ENCODE results near the gene TMCC1.

GRCh38 chr3:129605203-129605921, 288.1 kb downstream of the TMCC1 start:
- TF ChIP-seq CTCF (IDR thresholded peaks at IDR 0.05 in 2 of 3, conservative IDR thresholded peaks at IDR 0.05 in 1 of 3; ENCODE audit: control insufficient read depth in 2 of 3, extremely low read depth in 1 of 3, insufficient read depth in 1 of 3, low read depth in 3 of 3, low read length in 3 of 3) (no peak), YY1 (IDR thresholded peaks at IDR 0.05; ENCODE audit: low read depth, low read length) (no peak)

Measured in GM12878 (cell line).